Motor neuron (in vitro differentiated cells): ENCODE measurements around the gene FBL. TPM values are rescaled to one million over a fixed set of nuclear protein-coding genes. Genes with fewer than 3 reads are reported as not detected.

Experiments
- ATAC-seq, 8 experiments: fragments of 200-7000 bp; cut with Tn5 transposase; replicated peaks in 6 of 8; 2 replicates each; pipeline ENCODE4 v1.8.0; 2021; ENCODE audit warnings: mild to moderate bottlenecking in 8 of 8, moderate library complexity in 8 of 8
- H3K27ac ChIP-seq, 2 donors: fragments of 250-450 bp; sonication (Bioruptor Pico); 2 replicates each; pipeline ENCODE4 v1.9.0; 2021; ENCODE audit warnings: antibody characterized with exemption in 2 of 2, mild to moderate bottlenecking in 2 of 2, moderate library complexity in 1 of 2
- H3K4me1 ChIP-seq, 2 donors: fragments of 250-450 bp; sonication (Bioruptor Pico); replicated peaks in 1 of 2; 2 replicates each; pipeline ENCODE4 v1.6.1; 2021; ENCODE audit warnings: antibody characterized with exemption in 2 of 2, mild to moderate bottlenecking in 2 of 2, moderate library complexity in 1 of 2
- H3K4me3 ChIP-seq, 5 donors: fragments of 250-450 bp; sonication (Bioruptor Pico); 2 replicates each; pipeline ENCODE4 v1.9.0; 2021; ENCODE audit warnings: antibody characterized with exemption in 5 of 5, mild to moderate bottlenecking in 5 of 5, moderate library complexity in 4 of 5
- WGBS, 10 experiments: fragments of 450-650 bp; shearing (Covaris generic); methylation state at CpG; one replicate each; pipeline ENCODE4 v1.0.0; 2022; 5-methylcytosine and 5-hydroxymethylcytosine counted together
- in situ Hi-C, 9 experiments: fragments of 400-800 bp; cut with MboI; loops; one replicate each; pipeline ENCODE4 v1.15.0; 2021; ENCODE audit warnings: low sequenced_read_pairs in 9 of 9, low pct_unique_long_range_greater_than_20kb in 2 of 9; ENCODE audit not compliant: unreplicated experiment in 9 of 9
- total RNA-seq, 8 experiments: library from RNA; unstranded; fragments of 300-600 nt; gene quantifications; 2 replicates each; pipeline versions ENCODE4 v1.2.3 to v1.2.4, GENCODE V29; 2022

Gene FBL
- total RNA-seq, 8 experiments from 2014 or later, result 67.4 to 311 (median 110) TPM

DNA sequence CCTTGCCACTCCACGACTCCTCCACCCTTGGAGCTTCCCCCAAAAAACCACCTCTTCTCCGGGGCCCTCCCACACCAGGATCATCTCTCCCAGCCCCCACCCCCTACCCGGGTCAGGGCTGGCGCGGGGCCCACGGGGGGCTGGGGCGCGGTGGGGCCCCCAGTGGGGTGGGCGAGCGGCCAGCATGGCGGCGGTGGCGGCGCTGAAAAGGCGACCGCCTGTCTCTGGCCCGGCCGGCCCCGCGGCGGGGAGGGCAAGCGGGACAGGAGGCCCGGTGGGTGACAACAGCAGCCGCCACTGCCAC is 13.1 kb downstream of the FBL start:
- ATAC-seq, result peak in 2 of 8 experiments; percentile 2 to 44
- 20% methylated on average over 1 of the region's 24 CpGs; no CpG with 5 or more reads in 9 of the 10 experiments for WGBS, 10 experiments
- in situ Hi-C loops, result loop anchor here in 1 of 9 experiments (25.0 kb wide), 1 partner anchor 296 kb away; the partner anchor contains the start of genes EID2 and EID2B
- H3K4me3 ChIP-seq, result peak overlapping the region; percentile 68 to 97 (median 88)
- peak overlapping the region; percentile 97 to 99 for H3K27ac ChIP-seq
- peaks cover 14 to 16% of the 10 kb centered on the region in 2 donors for H3K4me1 ChIP-seq

DNA sequence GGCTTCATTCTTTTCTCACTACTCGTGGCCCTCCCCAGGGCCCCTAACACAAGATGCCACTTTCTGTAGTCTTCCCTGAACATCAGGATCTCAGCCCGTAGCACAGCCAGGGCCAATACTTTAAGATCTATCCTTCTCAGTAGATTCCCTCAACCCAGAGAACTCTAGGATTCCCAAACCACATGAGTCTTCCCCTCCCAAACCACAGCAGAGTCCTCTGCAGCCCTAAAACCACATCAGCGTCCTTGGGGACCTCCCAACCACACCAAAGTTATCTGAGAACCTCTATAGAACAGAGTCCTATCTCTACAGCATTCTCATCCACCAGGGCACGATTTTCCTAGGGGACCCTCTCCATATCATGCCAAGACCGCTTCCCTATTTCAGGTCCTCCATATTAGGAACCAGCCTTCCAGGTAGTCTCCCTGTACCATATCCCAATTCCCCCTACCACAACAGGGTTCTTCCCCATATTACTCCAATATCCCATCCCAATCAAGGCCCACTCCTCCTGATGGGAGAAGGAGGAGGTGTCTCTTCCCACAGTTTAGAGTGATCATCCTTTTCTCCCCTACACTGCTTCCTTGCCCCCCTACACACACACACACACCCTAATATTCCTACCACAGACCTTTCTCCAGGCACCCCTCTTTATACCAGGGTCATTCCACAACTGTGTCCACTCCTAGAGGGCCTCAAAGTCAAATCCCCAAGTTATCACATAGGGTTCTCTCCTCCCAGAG is 13.7 kb downstream of the FBL start:
- in situ Hi-C loops, result loop anchor here in 1 of 9 experiments (25.0 kb wide), 1 partner anchor 295 kb away; the partner anchor contains the start of genes EID2 and EID2B
- peaks cover 14 to 16% of the 10 kb centered on the region in 2 donors for H3K4me1 ChIP-seq
- 43 to 100% (median 75%) methylated on average over 1 to 5 of the region's 5 CpGs; no CpG with 5 or more reads in 1 of the 10 experiments for WGBS, 10 experiments
- H3K4me3 ChIP-seq, result peak overlapping the region; percentile 68 to 97 (median 88)
- peak overlapping the region; percentile 97 to 99 for H3K27ac ChIP-seq
- no peak for ATAC-seq

DNA sequence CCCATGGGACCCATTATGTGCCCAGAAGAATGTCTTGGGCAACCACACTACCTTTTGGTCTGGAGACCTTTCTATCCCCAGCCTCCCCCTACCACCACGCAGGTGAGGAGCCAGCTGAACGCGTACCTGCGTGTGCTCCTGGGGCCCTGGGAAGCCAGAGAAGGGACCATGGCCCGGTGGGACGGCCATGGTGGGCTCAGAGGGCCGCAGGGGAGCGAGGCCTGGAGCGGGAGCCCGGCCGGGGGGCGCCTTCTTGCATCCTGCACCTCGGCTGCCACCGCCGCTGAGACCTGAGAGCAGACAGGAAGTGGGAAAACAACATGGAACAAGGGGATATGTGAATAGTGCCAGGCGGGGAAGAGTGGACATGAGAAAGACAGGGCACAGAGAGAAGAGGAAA is 14.5 kb downstream of the FBL start:
- H3K27ac ChIP-seq, result no peak overlapping the region
- peaks cover 14 to 16% of the 10 kb centered on the region in 2 donors for H3K4me1 ChIP-seq
- in situ Hi-C loops, result loop anchor here in 1 of 9 experiments (25.0 kb wide), 1 partner anchor 294 kb away; the partner anchor contains the start of genes EID2 and EID2B
- no peak overlapping the region for H3K4me3 ChIP-seq
- 81 to 100% (median 90%) methylated on average over 1 to 9 of the region's 16 CpGs; no CpG with 5 or more reads in 4 of the 10 experiments for WGBS, 10 experiments
- ATAC-seq, result no peak

DNA sequence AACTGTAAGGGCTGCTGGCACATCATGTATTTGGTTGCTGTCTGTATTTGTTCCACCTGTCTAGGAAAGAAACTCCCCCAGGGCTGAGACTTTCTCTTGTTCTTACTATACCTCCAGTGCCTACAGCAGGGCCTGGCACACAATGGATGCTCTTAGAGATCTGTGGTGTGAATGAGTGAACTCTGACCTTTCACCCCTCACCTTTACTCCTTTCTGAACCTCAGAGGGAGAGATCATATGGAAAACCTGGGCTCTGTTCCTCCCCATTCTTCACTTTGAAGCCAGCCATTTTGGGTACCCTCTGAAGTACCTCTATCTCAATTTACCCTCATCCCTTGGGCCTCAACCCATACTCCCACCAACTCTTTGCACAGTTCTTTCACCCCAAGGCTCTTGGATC is 15.3 kb downstream of the FBL start:
- Histone ChIP-seq H3K4me3 (no peak overlapping the region), H3K4me1 (peaks cover 14 to 16% of the 10 kb centered on the region in 2 donors), H3K27ac (no peak overlapping the region)
- in situ Hi-C loops, result loop anchor here in 1 of 9 experiments (25.0 kb wide), 1 partner anchor 294 kb away; the partner anchor contains the start of genes EID2 and EID2B
- ATAC-seq, result no peak

DNA sequence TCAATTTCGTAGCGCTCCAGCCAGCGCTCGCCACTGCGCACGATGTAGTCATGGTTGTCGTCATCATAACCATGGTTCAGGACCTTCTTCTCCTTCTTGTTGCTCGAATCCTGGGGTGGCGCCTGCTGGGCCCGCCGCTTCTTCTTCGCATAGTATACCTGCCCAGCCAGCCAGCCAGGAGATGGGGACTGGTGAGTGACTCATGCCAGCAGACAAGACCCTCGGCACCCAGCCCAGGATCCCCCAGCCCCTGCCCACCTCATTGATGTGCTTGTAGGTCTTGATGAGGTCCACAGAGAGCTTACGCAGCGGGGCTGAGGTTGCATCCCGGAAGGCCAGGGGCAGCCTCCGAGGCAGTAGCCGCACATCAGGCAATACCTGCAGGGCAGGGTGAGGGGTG is 15.8 kb downstream of the FBL start:
- in situ Hi-C loops, result loop anchor here in 1 of 9 experiments (25.0 kb wide), 1 partner anchor 293 kb away; the partner anchor contains the start of genes EID2 and EID2B
- 70 to 100% (median 94%) methylated on average over 1 to 5 of the region's 18 CpGs; no CpG with 5 or more reads in 6 of the 10 experiments for WGBS, 10 experiments
- H3K4me1 ChIP-seq, result peaks cover 14 to 16% of the 10 kb centered on the region in 2 donors
- H3K27ac ChIP-seq, result no peak overlapping the region
- ATAC-seq, result no peak
- H3K4me3 ChIP-seq, result no peak overlapping the region

DNA sequence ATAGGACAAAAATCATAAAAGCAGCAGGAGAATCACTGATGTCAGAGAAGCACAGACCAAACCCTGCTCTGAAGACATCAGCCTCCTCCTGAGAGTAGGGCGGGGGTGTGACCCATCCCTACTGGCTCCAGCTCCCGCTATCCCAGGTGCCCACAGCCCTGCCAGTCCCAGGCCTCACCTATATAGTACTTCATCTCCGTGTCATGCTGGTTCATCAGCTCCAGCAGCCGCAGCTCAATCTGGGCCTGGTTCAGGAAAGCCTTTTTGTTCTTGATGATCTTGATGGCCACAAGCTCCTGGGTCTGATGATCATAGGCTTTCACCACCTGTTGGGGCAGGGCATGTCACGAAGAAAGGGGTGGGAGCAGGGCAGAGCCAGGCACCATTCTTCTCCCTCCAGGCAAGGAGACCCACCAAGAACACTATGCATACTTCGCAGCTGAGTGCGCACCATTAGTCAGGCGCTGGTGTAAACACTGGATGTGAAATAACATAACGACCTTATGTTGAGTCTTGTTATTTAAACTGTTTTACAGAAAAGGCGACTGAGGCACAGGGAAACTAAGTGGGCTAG is 16.4 kb downstream of the FBL start:
- no peak for ATAC-seq
- Histone ChIP-seq H3K4me3 (no peak overlapping the region), H3K27ac (no peak overlapping the region), H3K4me1 (peaks cover 17 to 20% of the 10 kb centered on the region in 2 donors)
- 60 to 100% (median 91%) methylated on average over 1 to 8 of the region's 10 CpGs; no CpG with 5 or more reads in 2 of the 10 experiments for WGBS, 10 experiments
- in situ Hi-C loops, result loop anchor here in 1 of 9 experiments (25.0 kb wide), 1 partner anchor 292 kb away; the partner anchor contains the start of genes EID2 and EID2B

DNA sequence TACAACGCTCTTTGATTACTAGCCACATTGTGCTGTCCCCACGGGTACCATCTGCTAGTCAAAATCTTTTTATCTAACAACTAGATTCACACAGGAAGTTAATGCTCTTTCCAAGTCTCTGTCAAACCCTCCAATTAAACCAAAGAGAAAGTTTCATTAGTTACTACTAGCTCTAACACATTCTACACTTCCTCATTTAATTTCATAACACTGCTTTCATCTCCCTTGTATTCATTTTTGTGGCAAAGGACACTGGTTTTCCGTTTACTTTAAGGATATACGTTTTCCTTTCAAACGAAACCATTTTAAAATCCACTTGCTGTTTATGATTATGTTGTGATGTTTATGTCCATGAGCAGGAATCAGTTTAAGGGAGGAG is 17.5 kb downstream of the FBL start:
- Histone ChIP-seq H3K4me1 (peaks cover 13 to 16% of the 10 kb centered on the region in 2 donors), H3K27ac (no peak overlapping the region), H3K4me3 (no peak overlapping the region)
- in situ Hi-C loops, result loop anchor here in 1 of 9 experiments (25.0 kb wide), 1 partner anchor 291 kb away; the partner anchor contains the start of genes EID2 and EID2B
- 57 to 98% (median 85%) methylated on average over 3 to 5 of the region's 5 CpGs for WGBS, 10 experiments
- ATAC-seq, result no peak

DNA sequence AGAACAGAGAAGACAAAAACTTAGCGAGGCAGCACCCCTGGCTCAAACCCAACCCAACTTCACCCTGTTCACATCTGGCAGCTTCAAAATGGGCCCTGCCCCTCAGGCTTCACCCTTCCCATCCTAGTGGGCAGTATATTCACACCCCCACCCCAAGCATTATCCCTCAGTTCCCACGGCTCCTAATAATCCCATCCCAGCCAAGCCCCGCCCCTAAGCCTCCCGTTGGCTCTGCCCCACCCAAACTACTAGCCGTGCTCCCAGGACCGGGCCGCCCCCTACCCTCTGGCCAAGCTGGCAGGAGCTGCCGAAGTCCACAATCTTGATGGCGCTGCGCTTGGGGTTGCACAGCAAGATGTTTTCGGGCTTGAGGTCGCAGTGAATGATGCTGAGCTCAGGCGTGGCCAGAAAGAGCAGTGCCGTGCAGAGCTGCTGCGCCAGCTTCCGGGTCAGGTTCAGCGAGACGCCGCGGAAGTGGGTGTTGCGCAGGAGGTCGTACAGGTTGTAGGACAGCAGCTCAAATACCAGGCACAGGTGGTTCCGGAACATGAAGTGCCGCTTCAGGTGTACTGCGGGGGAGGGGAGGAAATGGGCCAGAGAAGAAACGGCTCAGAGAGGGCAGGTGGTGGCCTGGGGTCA is 18.0 kb downstream of the FBL start:
- 20 to 100% (median 68%) methylated on average over 1 to 10 of the region's 26 CpGs; no CpG with 5 or more reads in 2 of the 10 experiments for WGBS, 10 experiments
- peaks cover 14 to 21% of the 10 kb centered on the region in 2 donors for H3K4me1 ChIP-seq
- no peak overlapping the region for H3K27ac ChIP-seq
- no peak overlapping the region for H3K4me3 ChIP-seq
- ATAC-seq, result no peak
- in situ Hi-C loops, result loop anchor here in 1 of 9 experiments (25.0 kb wide), 1 partner anchor 291 kb away; the partner anchor contains the start of genes EID2 and EID2B

DNA sequence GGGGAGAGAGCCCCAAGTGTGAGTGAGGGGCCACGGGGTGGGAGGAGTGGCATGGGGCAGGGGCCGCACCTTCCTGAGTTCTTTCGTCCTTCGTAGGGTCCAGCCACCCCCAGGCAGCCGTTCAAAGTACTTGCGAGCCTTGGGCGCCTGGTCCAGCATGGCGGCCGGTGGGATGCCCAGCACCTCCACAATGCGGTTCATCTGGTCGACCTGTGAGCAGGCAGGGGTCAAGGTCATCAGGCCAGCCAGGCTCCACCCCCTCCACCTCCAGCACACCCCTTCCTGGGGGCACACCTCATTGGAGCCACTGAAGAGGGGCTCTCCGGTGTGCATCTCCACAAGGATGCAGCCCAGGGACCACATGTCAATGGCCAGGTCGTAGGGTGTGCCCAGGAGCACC is 19.0 kb downstream of the FBL start:
- no peak for ATAC-seq
- in situ Hi-C loops, result loop anchor here in 1 of 9 experiments (25.0 kb wide), 1 partner anchor 290 kb away; the partner anchor contains the start of genes EID2 and EID2B
- WGBS, 10 experiments, result no CpG with 5 or more reads among the region's 13 CpGs

DNA sequence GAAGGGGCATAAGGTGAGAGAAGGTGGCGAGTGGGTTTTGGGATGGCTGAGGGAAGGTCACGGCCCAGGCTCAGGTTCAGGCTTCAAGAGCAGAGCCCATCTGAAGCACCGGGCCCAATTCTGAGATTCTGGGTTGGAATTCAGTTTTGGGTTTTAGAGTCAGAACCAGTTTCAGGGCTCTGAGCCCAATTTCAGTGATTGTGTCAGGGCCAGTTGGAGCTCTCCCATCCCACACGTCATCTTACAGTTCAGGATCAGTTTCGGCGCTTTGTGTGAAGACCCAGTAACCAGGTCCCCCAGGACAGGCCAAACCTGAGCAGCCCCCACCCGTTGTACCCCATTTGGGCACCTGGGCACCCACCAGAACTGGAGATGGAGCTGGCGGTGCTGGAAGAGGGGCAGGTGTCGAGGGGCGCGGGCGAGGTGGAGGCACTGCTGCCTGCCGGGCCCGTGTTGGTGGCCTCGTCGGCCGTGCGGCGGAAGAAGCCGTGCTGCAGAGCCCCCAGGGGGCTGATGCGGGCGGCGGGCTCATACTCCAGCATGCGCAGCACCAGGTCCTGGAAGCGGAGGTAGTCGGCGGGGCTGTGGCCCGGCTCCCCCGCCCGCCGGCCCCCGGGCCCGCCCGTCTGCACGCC is 19.8 kb downstream of the FBL start:
- peaks cover 13 to 14% of the 10 kb centered on the region in 2 donors for H3K4me1 ChIP-seq
- in situ Hi-C loops, result loop anchor here in 1 of 9 experiments (25.0 kb wide), 1 partner anchor 289 kb away; the partner anchor contains the start of genes EID2 and EID2B
- WGBS, 10 experiments, result 80 to 100% (median 100%) methylated on average over 1 to 2 of the region's 35 CpGs; no CpG with 5 or more reads in 5 of the 10 experiments
- no peak for ATAC-seq
- H3K4me3 ChIP-seq, result no peak overlapping the region
- H3K27ac ChIP-seq, result no peak overlapping the region

More for the DNA sequence above, 19.0 kb downstream of the FBL start:
- no peak overlapping the region for H3K4me3 ChIP-seq
- H3K27ac ChIP-seq, result no peak overlapping the region
- peaks cover 16 to 20% of the 10 kb centered on the region in 2 donors for H3K4me1 ChIP-seq

DNA sequence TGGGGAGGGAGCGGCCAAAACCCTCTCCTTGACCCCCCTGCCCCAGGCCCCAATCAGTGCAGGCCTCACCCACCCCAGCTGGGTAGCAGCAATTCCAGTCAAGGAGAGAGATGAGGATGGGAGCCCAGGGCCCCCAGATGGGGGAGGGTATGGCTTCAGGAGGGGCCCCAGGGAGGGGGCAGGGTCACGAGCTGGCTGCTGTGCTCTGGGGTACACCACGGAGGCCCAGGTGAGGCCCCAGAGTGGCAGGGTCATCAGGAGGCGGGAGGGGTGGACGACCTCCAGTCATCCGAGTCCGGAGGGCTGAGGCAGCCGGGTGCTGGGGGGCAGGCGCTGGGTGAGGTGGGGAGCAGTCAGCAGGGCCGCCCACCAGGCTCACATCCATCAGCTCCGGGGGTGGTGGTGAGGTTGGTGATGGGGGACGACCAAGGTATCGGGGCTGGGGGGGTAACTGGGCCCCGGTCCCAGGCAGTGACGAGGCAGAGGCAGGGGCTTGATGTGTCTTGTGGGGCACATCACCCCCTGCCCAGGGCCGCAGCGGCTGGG is 20.6 kb downstream of the FBL start:
- no CpG with 5 or more reads among the region's 17 CpGs for WGBS, 10 experiments
- ATAC-seq, result no peak
- peaks cover 13 to 14% of the 10 kb centered on the region in 2 donors for H3K4me1 ChIP-seq
- H3K27ac ChIP-seq, result peak overlapping the region in 1 of 2 donors; percentile 30
- in situ Hi-C loops, result loop anchor here in 1 of 9 experiments (25.0 kb wide), 1 partner anchor 288 kb away; the partner anchor contains the start of genes EID2 and EID2B
- no peak overlapping the region for H3K4me3 ChIP-seq

DNA sequence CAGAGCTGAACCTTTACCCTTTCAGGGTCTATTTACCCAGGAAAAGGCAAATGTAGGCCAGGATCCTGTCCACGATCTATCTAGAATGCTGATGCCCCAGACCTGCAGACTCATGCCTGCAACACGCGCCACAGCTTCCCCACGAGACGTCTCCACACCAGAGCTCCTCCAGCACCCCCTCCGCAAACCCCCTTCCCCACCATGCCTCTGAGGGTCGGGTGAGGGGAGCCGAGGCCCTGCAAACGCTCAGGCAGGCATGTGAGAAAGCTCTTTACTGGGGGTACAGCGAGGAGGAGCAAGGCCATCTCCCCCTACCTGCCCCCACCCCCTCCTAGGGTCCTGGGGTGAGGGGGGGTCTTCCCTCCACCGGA is 21.1 kb downstream of the FBL start:
- WGBS, 10 experiments, result 75% methylated on average over 4 of the region's 11 CpGs; no CpG with 5 or more reads in 9 of the 10 experiments
- no peak for ATAC-seq
- Histone ChIP-seq H3K4me3 (no peak overlapping the region), H3K27ac (peak overlapping the region in 1 of 2 donors; percentile 30), H3K4me1 (peaks cover 13 to 14% of the 10 kb centered on the region in 2 donors)
- in situ Hi-C loops, result loop anchor here in 1 of 9 experiments (25.0 kb wide), 1 partner anchor 288 kb away; the partner anchor contains the start of genes EID2 and EID2B
